K562 (cell line): ENCODE results near the gene SCFD2. TPM values are rescaled to one million over a fixed set of nuclear protein-coding genes. Genes with fewer than 3 reads are reported as not detected.

ENCODE experiments used
- ATAC-seq: fragments of 200-7000 bp; cut with Tn5 transposase; 3 replicates; pipeline ENCODE4 v1.9.1; 2020; ENCODE audit warnings: moderate library complexity
- BruUV-seq: library from RNA; stranded (reverse); fragments of 400-500 nt; replicated peaks from 2 replicates; lab custom pipeline; 2021; lab: Mats Ljungman, UMichigan
- CTCF ChIA-PET: fragments of 300-600 bp; formaldehyde crosslinking; extraction: SDS; loops from one replicate; lab custom pipeline; 2021; ENCODE audit warnings: low intra/inter-chr PET ratio; lab: Yijun Ruan, JAX
- POLR2A ChIA-PET: fragments of 300-600, 350-650 bp; sonication (Branson Sonifier 250); formaldehyde crosslinking; extraction: SDS; loops from one replicate; lab custom pipeline; 2021; ENCODE audit warnings: antibody characterized with exemption, inconsistent platforms; lab: Yijun Ruan, JAX
- DNase-seq, 4 experiments: peaks; one replicate each; pipeline versions ENCODE4 v3.0.0 to v3.0.0-alpha.2; 2011 to 2018; ENCODE audit warnings: low spot score in 3 of 4, mixed read lengths in 3 of 4; ENCODE audit errors: extremely low read depth in 1 of 4
- FAIRE-seq: peaks from 2 replicates; lab custom pipeline; 2011; peaks lifted over from hg19 to GRCh38; lab: Jason Lieb, UNC
- H2AFZ ChIP-seq: 2 replicates; pipeline ENCODE4 v1.6.0; 2011; ENCODE audit warnings: low read depth, low read length, control low read depth, inconsistent platforms
- H3K27ac ChIP-seq: fragments of 200-600 bp; 3 replicates; pipeline ENCODE4 v1.8.0; 2011; ENCODE audit warnings: low read depth, mild to moderate bottlenecking, control low read depth, inconsistent platforms, low read length, moderate library complexity, mixed read lengths; ENCODE audit errors: extremely low read depth
- H3K27me3 ChIP-seq, 2 experiments: fragments of 300-600 bp in 1 of 2; 2 replicates in 1 of 2; 3 replicates in 1 of 2; pipeline versions ENCODE4 v1.6.0 to v1.8.0; 2011; ENCODE audit warnings: inconsistent platforms in 2 of 2, low read length in 2 of 2, mild to moderate bottlenecking in 1 of 2, mixed read lengths in 1 of 2, moderate library complexity in 1 of 2; ENCODE audit not compliant: control insufficient read depth in 2 of 2, insufficient read depth in 2 of 2
- H3K36me3 ChIP-seq: fragments of 300-600 bp; 3 replicates; pipeline ENCODE4 v1.8.0; 2011; ENCODE audit warnings: mild to moderate bottlenecking, low read length, inconsistent platforms; ENCODE audit not compliant: control insufficient read depth, insufficient read depth
- H3K4me1 ChIP-seq, 2 experiments: fragments of 200-600 bp in 1 of 2; replicated peaks in 1 of 2; 2 replicates in 1 of 2; 3 replicates in 1 of 2; pipeline versions ENCODE4 v1.5.1 to v1.8.0; 2011; ENCODE audit warnings: inconsistent platforms in 2 of 2, low read length in 2 of 2, mild to moderate bottlenecking in 1 of 2, mixed read lengths in 1 of 2, moderate library complexity in 1 of 2; ENCODE audit not compliant: control insufficient read depth in 2 of 2, insufficient read depth in 2 of 2
- H3K4me2 ChIP-seq: 2 replicates; pipeline ENCODE4 v1.6.1; 2011; ENCODE audit warnings: low read length, control low read depth, inconsistent platforms, mixed read lengths; ENCODE audit not compliant: insufficient read depth
- H3K4me3 ChIP-seq: fragments of 200-600 bp; sonication (generic), shearing (Covaris generic); 2 replicates; pipeline ENCODE4 v1.5.1; 2016; ENCODE audit warnings: control low read depth, inconsistent platforms
- H3K79me2 ChIP-seq: fragments of 200-600 bp; 3 replicates; pipeline ENCODE4 v1.8.0; 2011; ENCODE audit warnings: low read length, inconsistent platforms; ENCODE audit not compliant: control insufficient read depth, insufficient read depth
- H3K9ac ChIP-seq, 2 experiments: 2 replicates each; pipeline versions ENCODE4 v1.6.0 to v1.6.1; 2011; ENCODE audit warnings: low read depth in 2 of 2, low read length in 2 of 2, control low read depth in 1 of 2, inconsistent platforms in 1 of 2, mild to moderate bottlenecking in 1 of 2, mixed read lengths in 1 of 2; ENCODE audit not compliant: insufficient read depth in 1 of 2
- H3K9me1 ChIP-seq: one replicate; pipeline ENCODE4 v1.6.0; 2011; ENCODE audit warnings: inconsistent platforms, mild to moderate bottlenecking, low read length, moderate library complexity; ENCODE audit not compliant: control insufficient read depth, insufficient read depth
- H3K9me3 ChIP-seq: replicated peaks from 2 replicates; pipeline ENCODE4 v1.5.1; 2011; ENCODE audit warnings: low read depth, low read length, inconsistent platforms; ENCODE audit not compliant: control insufficient read depth, insufficient read depth
- H4K20me1 ChIP-seq: replicated peaks from 2 replicates; pipeline ENCODE4 v1.6.1; 2011; ENCODE audit warnings: low read length, inconsistent platforms, mixed read lengths; ENCODE audit not compliant: control insufficient read depth, insufficient read depth
- NONO ChIP-seq, 2 experiments: fragments of 200-400 bp in 1 of 2; fragments of 450-650 bp in 1 of 2; formaldehyde crosslinking in 1 of 2; IDR thresholded peaks; 2 replicates each; pipeline ENCODE4 v1.6.1; 2017; ENCODE audit warnings: low read depth in 2 of 2, mild to moderate bottlenecking in 2 of 2, moderate library complexity in 2 of 2, low read length in 1 of 2
- SMAD4 ChIP-seq: fragments of 250-450 bp; sonication (Bioruptor Pico); conservative IDR thresholded peaks from 2 replicates; pipeline ENCODE4 v1.8.0; 2021; ENCODE audit warnings: inconsistent platforms, mild to moderate bottlenecking, moderate library complexity
- TGIF2 ChIP-seq: sonication (generic); formaldehyde crosslinking; IDR thresholded peaks from 2 replicates; pipeline ENCODE4 v1.8.1; 2022; ENCODE audit warnings: mild to moderate bottlenecking, missing genetic modification reagents, moderate library complexity
- ZFP30 ChIP-seq: fragments of 250-450 bp; sonication (Bioruptor Pico); IDR thresholded peaks from 2 replicates; pipeline ENCODE4 v1.8.0; 2022; ENCODE audit warnings: moderate library complexity, mild to moderate bottlenecking, inconsistent platforms, borderline replicate concordance
- WGBS: fragments of 100-300 bp; shearing (Covaris generic); methylation state at CpG from one replicate; pipeline ENCODE4 v1.1.6; 2016; ENCODE audit warnings: low coverage, mixed read lengths; ENCODE audit not compliant: insufficient coverage; ENCODE audit errors: missing lambda C conversion rate; 5-methylcytosine and 5-hydroxymethylcytosine counted together
- in situ Hi-C: fragments of 300-500 bp; cut with MboI; formaldehyde crosslinking; loops from 4 replicates; pipeline ENCODE4 v1.15.0; 2018; ENCODE audit warnings: inconsistent platforms, mixed read lengths
- intact Hi-C: fragments of 100-400 bp; cut with micrococcal nuclease; formaldehyde crosslinking; loops from 2 replicates; pipeline ENCODE4 v1.14.2; 2022
- polyA plus RNA-seq, 8 experiments: library from polyadenylated mRNA; depleted of rRNA in 4 of 8; stranded (reverse) in 5 of 8; unstranded in 3 of 8; fragments of >200 nt; fragmentation: Nextera tagmentation in 2 of 8; fragmentation: Illumina TruSeq in 1 of 8; extraction: Ambion mirVana in 2 of 8; extraction: Trizol in 1 of 8; gene quantifications; 2 replicates each; pipeline versions ENCODE4 v1.2.1 to v1.2.3, GENCODE V29; 2011 to 2014; ENCODE audit warnings: inconsistent platforms in 1 of 8, missing spikeins in 1 of 8
- total RNA-seq, 7 experiments: library from RNA; depleted of rRNA in 6 of 7; stranded (reverse); fragments of >200 nt in 6 of 7; fragmentation: Illumina TruSeq in 2 of 7; extraction: Trizol in 2 of 7; gene quantifications; 2 replicates each; pipeline versions ENCODE4 v1.2.1 to v1.2.3, GENCODE V29; 2011 to 2021; ENCODE audit warnings: low replicate concordance in 1 of 7
- TF ChIP-seq, protein P1 (sequence below): fragments of 200-800 bp; sonication (Bioruptor generic); IDR thresholded peaks from 2 replicates; pipeline ENCODE4 v1.6.1; 2017; ENCODE audit warnings: missing genetic modification characterization, missing compliant biosample characterization
- TF ChIP-seq, protein P2 (sequence below), 2 experiments: fragments of 450-650 bp in 1 of 2; sonication (generic) in 1 of 2; formaldehyde crosslinking in 1 of 2; IDR thresholded peaks in 1 of 2; conservative IDR thresholded peaks in 1 of 2; 2 replicates each; pipeline versions ENCODE4 v1.6.1 to v1.8.1; 2016 to 2023; ENCODE audit warnings: mild to moderate bottlenecking in 2 of 2, moderate library complexity in 2 of 2, inconsistent platforms in 1 of 2, missing genetic modification reagents in 1 of 2
- TF ChIP-seq, protein P3 (sequence below), 2 experiments: fragments of 250-450 bp in 1 of 2; fragments of 450-650 bp in 1 of 2; sonication (Bioruptor Pico) in 1 of 2; IDR thresholded peaks; 2 replicates each; pipeline versions ENCODE4 v1.6.1 to v1.8.0; 2016 to 2021; ENCODE audit warnings: mild to moderate bottlenecking in 2 of 2, moderate library complexity in 2 of 2, missing compliant biosample characterization in 1 of 2, missing genetic modification characterization in 1 of 2
- TF ChIP-seq, protein P4 (sequence below): IDR thresholded peaks from 2 replicates; pipeline ENCODE4 v1.6.1; 2011; ENCODE audit warnings: borderline replicate concordance, low read depth, mild to moderate bottlenecking, moderate library complexity, low read length; ENCODE audit not compliant: insufficient read depth, poor library complexity, severe bottlenecking

The SCFD2 gene
- total and polyA plus RNA-seq, 9 of the 15 experiments (the other 6 are each of a cell fraction or from before 2014, with no cell fraction given) = 5.7 to 30.3 (median 22.8) TPM

DNA sequence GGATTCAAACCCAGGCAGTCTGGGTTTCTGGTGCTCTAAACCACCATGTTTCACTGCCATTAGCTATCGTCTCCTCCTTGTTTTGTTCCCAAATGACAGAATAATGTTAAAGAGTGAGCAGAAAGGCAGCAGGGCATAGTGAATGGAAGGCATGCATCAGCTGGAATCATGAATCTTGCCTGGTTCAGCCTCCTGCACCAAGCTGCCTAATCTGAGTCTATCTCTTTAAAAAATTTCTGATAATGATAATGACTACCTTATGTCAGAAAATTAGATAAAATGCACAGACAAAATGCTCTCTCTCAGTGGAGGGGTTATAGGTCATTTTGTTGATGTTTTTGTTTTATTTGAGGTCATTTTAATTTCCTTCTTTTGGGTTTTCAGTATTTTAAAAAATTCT, 316.3 kb downstream of the SCFD2 start:
- ChIA-PET POLR2A (no interaction called here), CTCF (no interaction called here)
- H3K9ac ChIP-seq = no peak overlapping the region
- no peaks in the 10 kb centered on the region for H3K79me2 ChIP-seq
- 87% methylated on average over 1 of the region's 1 CpG for WGBS
- H3K27me3 ChIP-seq = no peaks in the 10 kb centered on the region
- DNase-seq = no peak
- BruUV-seq = no TSS peak
- no peaks in the 10 kb centered on the region for H3K4me1 ChIP-seq
- H3K9me1 ChIP-seq = no peaks in the 10 kb centered on the region
- FAIRE-seq = no peak
- in situ Hi-C loops (no loop called here), intact Hi-C loops (no loop called here)
- H2AFZ ChIP-seq = no peak overlapping the region
- TF ChIP-seq, protein P1, sequence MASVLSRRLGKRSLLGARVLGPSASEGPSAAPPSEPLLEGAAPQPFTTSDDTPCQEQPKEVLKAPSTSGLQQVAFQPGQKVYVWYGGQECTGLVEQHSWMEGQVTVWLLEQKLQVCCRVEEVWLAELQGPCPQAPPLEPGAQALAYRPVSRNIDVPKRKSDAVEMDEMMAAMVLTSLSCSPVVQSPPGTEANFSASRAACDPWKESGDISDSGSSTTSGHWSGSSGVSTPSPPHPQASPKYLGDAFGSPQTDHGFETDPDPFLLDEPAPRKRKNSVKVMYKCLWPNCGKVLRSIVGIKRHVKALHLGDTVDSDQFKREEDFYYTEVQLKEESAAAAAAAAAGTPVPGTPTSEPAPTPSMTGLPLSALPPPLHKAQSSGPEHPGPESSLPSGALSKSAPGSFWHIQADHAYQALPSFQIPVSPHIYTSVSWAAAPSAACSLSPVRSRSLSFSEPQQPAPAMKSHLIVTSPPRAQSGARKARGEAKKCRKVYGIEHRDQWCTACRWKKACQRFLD (CRISPR knock-in tag) = no peak
- TF ChIP-seq, protein P2, sequence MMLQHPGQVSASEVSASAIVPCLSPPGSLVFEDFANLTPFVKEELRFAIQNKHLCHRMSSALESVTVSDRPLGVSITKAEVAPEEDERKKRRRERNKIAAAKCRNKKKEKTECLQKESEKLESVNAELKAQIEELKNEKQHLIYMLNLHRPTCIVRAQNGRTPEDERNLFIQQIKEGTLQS (IDR thresholded peaks at IDR 0.05) = no peak
- TF ChIP-seq, protein P2 (CRISPR knock-in tag; conservative IDR thresholded peaks at IDR 0.05) = no peak
- TF ChIP-seq ZFP30 = no peak
- TF ChIP-seq TGIF2 = no peak
- TF ChIP-seq, protein P3, sequence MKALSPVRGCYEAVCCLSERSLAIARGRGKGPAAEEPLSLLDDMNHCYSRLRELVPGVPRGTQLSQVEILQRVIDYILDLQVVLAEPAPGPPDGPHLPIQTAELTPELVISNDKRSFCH (CRISPR knock-in tag; IDR thresholded peaks at IDR 0.05) = no peak
- TF ChIP-seq, protein P3 (tag; IDR thresholded peaks at IDR 0.05) = no peak
- no peak for TF ChIP-seq NONO (IDR thresholded peaks at IDR 0.05; ENCODE audit: low read depth in 2 of 2, low read length in 1 of 2)
- TF ChIP-seq, protein P4, sequence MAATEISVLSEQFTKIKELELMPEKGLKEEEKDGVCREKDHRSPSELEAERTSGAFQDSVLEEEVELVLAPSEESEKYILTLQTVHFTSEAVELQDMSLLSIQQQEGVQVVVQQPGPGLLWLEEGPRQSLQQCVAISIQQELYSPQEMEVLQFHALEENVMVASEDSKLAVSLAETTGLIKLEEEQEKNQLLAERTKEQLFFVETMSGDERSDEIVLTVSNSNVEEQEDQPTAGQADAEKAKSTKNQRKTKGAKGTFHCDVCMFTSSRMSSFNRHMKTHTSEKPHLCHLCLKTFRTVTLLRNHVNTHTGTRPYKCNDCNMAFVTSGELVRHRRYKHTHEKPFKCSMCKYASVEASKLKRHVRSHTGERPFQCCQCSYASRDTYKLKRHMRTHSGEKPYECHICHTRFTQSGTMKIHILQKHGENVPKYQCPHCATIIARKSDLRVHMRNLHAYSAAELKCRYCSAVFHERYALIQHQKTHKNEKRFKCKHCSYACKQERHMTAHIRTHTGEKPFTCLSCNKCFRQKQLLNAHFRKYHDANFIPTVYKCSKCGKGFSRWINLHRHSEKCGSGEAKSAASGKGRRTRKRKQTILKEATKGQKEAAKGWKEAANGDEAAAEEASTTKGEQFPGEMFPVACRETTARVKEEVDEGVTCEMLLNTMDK = no peak
- no peak for TF ChIP-seq SMAD4 (CRISPR knock-in tag)
- no peaks in the 10 kb centered on the region for H4K20me1 ChIP-seq
- no peak overlapping the region for H3K4me3 ChIP-seq
- no peak overlapping the region for H3K4me2 ChIP-seq
- H3K27ac ChIP-seq = no peak overlapping the region
- no peaks in the 10 kb centered on the region for H3K9me3 ChIP-seq
- no peak for ATAC-seq
- H3K36me3 ChIP-seq = no peaks in the 10 kb centered on the region
